Suppressor macrophage treated with lipopolysaccharide for 1 hour (primary cell): ENCODE results near the gene EIF4A2.
A peak's percentile ranks its signal among the peaks of the same experiment; 100 is the strongest.
"Not testable (repeated sequence)": the region's sequence is repeated elsewhere in the genome, so short reads cannot be mapped to it uniquely, and the experiment has no call there.

ENCODE experiments used
- DNase-seq, 3 donors: peaks; one replicate each; pipeline ENCODE4 v3.0.0-alpha.2; 2020 to 2022

EIF4A2 gene

DNA sequence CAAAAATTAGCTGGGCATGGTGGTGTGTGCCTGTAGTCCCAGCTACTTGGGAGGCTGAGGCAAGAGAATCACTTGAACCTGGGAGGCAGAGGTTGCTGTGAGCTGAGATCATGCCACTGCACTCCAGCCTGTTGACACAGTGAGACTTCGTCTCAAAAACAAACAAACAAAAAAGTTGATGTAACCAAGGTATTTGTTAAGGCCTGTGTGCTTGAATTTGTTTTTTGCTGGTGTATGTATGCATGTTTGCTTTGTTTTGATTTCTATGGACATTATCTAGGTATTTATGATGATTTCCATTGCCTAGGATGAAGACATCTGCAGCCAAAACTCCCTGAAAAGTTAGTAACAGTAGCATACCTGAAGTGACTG, 39.0 kb downstream of the EIF4A2 start:
- not testable (repeated sequence) for DNase-seq

DNA sequence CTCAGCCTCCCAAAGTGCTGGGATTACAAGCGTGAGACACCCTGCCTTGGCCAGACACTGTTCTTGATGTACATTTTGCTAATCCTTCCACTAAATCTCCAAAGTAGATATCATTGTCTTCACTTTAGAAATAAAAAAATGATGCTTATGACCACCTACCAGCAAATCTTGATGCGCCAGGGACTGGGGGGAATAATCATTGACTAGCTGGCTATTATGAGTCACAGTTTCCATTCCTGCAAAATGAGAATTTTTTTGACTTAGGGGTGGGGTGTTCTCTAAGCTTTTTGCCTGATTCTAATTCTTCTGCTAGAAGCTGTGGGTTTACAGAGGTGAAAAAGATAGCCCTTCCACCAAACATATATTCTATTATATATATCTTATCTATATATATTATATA, 40.0 kb downstream of the EIF4A2 start:
- DNase-seq = no peak

DNA sequence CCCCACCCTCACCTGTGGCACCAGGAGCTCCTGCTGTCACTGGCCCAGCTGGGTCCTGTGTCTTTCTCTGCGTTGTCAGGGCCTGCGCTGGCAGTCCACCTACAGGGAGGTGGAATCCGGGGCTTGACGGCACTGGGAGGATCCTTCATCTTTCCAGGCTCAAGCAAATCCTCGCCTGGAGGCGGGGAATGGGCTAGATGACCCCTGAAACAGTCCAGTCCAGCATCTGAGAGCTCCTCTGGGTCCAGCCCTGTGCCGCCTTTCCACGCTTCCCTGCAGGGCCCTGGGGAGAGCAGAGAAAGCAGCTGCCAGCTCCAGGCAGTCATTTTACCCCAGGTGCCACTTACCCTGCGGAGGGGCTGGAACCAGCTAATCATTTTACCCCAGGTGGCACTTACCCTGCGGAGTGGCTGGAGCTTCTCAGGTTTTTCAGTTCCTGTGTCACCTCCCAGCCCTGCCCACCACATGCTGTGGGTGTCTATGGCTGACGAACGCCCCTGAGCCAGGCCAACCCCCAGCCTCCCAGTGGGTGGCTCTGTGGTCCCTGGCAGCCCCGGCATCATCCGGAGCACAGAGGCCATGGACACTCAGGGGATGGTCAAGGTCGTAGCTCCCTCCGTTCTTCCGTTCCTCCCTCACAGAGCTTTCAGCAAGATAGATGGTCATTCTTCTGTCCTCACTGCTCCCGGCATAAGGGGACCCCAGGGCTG, 41.2 kb downstream of the EIF4A2 start:
- DNase-seq = no peak

DNA sequence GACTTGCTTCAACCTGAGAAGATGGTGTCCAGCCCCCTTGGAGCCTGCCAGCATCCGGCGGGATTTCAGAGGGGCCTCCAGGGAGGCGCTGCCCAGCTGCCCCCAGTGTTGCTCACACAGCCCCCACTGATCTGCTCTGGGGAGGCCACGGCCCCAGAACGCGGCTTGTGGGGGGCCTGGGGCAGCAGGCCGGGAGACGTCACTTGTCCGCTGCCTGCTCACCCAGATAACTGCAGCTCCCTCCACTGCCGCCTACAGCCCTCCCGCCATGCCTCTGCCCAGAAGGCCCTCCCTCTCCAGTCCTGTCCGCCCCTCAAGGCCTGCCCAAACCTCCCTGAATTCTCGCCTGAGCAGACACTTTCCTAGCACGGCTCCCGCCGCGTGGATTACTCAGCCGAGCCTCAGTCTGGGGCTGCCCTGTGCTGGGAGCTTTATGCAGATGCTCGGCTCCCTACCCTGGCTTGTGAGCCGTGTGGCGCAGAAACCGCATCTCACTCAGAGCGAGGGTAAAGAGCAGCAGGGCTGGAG, 42.0 kb downstream of the EIF4A2 start:
- peak; percentile 35 to 46 (median 45) for DNase-seq

DNA sequence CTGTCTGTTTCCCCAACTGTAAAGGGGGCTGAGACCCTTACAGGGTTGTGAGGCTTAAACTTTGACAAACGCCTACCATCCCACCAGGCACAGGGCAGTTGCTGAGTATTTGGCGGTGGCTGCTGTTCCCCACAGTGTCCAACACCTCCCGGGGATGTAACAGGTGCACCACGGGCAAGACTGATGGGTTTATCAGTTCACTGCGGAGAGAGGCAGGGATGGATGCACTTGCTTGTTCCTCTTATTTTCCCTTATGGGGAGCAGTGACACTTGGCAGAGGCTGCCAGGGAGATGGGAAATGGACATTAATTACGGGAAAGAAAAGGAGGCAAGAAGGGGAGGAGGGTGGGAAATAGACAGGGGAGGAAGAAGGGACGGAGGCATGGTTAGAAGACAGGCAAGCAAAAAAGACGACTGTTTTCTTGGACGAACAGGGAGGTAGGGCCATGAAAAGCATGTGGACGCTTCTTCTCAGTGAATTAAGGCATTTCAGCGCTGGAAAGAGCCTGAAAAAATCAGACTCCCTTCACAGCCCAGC, 42.6 kb downstream of the EIF4A2 start:
- no peak for DNase-seq

DNA sequence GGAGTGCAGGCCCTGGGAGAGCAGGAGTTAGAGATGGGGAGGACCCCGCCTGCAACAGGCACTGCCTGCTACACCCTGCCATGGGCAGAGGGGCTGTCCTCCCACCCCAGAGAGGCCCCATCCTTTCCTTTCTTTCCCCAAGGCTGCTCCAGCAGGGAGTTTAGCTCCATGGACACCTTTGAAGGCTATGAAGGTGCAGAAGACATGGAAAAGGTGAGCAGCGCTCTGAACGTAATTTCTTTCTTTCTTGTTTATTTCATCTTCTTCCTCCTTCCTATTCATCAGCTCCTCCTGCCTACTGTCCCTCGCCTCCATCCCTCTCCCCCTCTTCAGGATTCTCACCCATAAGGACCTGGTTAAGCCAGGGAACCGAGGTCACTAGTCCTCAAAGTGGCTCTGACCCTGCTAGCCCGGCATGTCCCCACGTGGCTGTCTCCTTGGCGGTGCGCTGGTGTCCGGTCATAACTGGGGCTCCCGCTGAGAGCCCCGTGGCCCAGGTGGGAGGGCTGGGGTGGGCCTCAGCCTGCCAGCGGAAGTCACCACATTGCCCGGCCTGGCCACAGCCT, 43.1 kb downstream of the EIF4A2 start:
- DNase-seq = no peak

DNA sequence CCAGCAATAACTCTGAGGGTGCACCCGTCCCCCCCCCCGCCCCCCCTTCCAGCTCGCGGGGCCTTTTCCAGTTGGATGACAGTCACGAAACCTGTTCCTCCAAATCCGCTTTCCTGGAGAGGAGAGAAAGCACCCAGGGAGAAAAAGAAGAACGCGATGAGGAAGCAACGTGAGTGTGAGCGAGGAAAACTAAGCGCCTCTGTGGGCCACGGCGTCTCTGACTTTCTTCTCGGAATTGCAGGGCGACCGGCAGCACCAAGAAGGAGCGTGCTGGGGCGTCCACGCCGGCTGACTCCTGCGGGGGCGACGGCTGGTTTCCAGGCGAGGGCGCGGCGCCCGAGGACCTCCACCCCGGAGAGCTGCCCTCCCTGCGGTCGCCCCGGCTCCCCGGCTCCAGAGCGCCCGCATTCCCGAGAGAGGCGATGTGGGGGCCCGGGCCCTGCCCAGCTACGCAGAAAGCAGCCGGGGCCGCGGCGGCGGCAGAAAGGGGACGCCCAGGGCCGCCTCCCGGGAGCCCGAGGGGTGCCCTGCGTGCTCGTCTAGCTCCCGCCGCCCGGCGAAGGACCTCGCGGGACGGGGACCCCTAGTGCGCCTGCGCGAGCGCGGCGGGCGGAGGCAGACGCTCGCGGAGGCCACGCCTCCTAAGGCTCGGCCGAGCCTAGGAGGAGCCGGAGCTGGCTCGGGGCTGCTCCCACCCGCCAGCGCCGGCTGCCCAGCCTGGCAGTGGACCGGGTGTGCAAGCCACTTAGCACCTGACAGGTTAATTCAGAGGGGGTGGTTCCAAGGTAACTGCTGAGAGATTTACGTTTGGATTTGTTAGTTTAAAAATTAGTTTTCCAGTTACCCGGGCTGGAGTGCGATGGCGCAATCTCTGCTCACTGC, 43.8 kb downstream of the EIF4A2 start:
- peak; percentile 93 to 98 (median 97) for DNase-seq

DNA sequence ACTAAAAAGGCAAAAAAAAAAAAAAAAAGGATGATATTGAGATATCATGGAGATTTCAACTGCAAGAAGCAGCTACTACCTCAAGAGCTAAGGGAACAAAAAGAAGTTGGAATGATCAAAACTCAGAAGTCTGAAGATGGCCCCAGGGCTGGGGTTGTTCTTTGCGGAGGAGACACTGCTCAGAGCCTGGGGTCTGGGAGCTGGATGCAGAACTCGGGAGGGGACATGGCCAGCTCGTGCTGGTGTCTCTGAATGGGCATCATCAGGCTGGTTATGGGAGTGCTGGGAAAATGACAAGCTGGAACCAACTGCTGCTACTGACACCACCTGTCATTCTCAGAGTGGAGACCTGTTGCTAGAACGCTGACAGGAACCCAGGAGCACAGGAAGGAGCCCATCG, 45.0 kb downstream of the EIF4A2 start:
- no peak for DNase-seq

DNA sequence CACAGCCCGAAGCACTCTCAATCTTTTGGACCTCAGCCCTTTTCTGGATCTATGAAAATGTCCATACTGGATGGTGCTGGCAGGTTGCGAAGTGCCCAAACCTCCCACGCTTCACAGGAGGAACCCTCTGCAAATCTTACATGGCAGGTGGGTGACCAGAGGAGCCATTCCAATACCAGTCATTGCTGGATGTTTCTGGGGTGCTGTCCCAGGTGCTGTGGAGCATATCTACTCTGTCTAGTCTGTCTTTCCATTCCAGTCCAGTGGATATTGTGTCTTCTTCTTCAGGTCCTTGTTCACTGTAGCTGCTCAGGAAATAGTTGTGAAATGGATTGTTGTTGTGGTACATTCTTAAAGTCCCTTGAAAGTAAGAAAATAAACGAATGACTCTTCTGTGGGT, 48.4 kb downstream of the EIF4A2 start:
- DNase-seq = no peak

DNA sequence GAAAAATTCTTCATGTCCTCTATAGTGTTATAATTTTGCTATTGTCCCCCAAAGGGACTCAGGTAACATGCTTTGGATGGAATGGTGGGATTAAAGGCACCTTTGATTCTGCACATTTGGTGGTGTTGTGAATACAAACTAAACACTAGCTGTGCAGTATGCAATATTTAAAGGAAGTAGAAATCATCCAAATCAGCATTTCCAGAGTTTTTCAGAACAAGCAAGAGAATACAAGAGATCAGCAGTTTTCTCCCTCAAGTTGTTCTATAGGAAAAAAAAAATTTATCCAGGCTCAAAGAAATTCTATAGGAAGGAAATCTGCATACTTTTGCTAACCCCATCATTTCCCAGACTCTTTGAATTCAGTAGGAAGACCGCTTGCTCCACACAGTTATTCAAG, 48.9 kb downstream of the EIF4A2 start:
- no peak for DNase-seq
